HG02840 (cell line): Measurements from ENCODE around the gene IGIP.

Experiments used
- ATAC-seq: cut with Tn5 transposase; IDR thresholded peaks from one replicate; pipeline ENCODE4 v1.9.1; 2021; ENCODE audit warnings: mild to moderate bottlenecking, moderate library complexity, moderate number of reproducible peaks; ENCODE audit not compliant: unreplicated experiment, low FRiP score

The IGIP gene

GRCh38 chr5:140159014-140159927 lies 33.5 kb downstream of the IGIP start:
- ATAC-seq = no peak

- no peak for ATAC-seq
Measured at GRCh38 chr5:140162275-140162674, 36.5 kb downstream of the IGIP start.

- no peak for ATAC-seq
Measured at GRCh38 chr5:140162781-140163180, 37.0 kb downstream of the IGIP start.

DNA sequence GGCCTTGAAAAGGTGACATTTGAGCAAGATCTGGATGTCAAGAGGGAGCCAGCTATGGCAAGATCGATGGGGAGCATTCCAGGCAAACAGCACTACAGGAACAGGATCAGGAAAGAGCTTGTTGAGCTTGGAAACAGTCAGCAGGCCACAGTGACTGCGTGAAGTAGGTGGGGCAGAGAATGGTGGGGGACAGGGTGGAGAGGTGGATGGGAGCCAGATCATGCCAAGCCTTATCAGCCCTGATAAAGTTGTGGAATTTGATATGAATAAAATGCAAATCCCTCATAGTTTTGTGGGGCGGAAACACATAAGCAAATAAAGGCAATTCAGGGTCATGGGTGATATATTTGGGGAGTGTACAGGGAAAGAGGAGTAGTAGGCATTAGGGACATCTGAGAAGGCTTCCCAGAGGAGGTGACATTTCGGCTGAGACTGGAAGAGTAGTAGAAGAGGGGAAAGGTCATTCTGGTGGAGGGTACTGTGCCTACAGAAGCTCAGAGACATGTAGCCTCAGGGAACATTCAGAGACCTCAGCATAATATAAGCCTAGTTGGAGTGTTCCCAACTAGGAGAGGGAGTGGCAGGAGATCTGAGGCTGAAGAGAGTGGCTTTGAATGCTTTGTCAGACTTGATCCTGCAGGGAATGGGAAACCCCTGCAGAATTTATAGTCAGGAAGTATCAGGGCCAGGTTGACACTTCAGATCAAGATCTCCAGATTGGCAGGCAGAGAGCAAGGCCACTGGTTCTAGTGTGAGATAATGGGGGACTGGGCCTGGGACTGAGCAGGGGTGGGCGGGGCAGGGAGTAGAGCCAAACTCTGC lies 39.6 kb downstream of the IGIP start:
- no peak for ATAC-seq

DNA sequence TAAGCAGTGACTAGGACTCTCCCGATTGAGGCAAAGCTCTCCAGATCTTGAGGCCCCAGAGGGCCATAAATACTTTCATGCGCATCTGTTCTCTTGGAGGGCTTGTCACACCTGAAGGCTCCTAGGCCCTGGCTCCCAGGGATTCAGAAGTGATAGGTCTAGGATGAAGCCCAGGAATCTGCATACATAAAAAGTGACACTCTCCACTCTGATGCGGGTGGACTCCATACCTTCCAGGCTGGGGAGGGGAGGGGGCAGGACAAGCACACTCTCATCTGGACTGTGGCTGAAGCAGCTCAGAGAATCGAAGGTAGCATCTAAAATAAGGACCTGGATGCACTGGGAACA lies 40.2 kb downstream of the IGIP start:
- no peak for ATAC-seq

DNA sequence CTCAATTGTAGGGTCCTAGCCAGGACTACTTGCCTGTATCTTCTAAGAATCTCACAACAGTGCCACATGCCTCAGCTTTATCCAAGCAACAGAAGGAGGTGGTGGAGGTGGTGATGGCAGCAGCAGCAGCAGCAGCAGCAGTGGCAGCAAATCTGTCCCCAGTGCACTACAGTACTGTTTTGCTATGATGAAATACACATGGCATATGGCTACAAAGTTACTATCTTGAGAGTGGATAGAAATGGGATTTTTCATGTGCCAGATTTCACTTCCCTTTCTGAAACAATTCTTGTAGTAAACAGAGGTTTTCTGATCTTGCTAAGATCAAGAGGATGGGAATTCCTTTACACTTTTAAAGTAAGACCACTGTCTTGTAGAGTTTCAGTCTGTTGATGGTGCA lies 41.2 kb downstream of the IGIP start:
- ATAC-seq = no peak

GRCh38 chr5:140168371-140168770 lies 42.6 kb downstream of the IGIP start:
- ATAC-seq = no peak

GRCh38 chr5:140169410-140169809 lies 43.7 kb downstream of the IGIP start:
- ATAC-seq = no peak

GRCh38 chr5:140172483-140172882 lies 46.7 kb downstream of the IGIP start:
- no peak for ATAC-seq

DNA sequence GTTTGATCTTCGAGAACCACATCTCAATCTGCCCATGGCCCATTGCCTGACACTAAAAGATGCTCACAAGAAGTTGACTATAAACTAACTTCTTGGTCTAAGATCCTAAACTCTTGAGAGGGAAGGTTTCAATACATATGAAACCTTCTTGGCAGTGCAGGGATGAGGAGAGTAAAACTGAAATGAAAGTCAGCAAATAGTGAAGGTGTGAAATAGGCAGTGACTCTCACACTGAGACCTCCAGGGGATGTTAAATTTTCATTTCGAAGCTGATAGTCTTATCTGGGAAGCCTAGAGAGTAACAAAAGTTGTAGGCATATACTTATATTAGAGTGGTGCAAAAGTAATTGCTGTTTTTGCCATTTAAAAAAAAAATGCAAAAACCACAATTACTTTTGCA lies 48.3 kb downstream of the IGIP start:
- no peak for ATAC-seq

GRCh38 chr5:140174465-140175366 lies 49.0 kb downstream of the IGIP start, which contains the start of gene CYSTM1:
Gene CYSTM1 (plus strand): TSS chr5:140175188. CDS start chr5:140194466, 19,278 bp downstream.
- peak; percentile 89 for ATAC-seq

GRCh38 chr5:140175367-140176030 lies 49.8 kb downstream of the IGIP start:
- peak; percentile 36 for ATAC-seq

GRCh38 chr5:140176031-140176387 lies 50.3 kb downstream of the IGIP start:
- ATAC-seq = no peak

GRCh38 chr5:140178086-140178410 lies 52.3 kb downstream of the IGIP start:
- no peak for ATAC-seq

DNA sequence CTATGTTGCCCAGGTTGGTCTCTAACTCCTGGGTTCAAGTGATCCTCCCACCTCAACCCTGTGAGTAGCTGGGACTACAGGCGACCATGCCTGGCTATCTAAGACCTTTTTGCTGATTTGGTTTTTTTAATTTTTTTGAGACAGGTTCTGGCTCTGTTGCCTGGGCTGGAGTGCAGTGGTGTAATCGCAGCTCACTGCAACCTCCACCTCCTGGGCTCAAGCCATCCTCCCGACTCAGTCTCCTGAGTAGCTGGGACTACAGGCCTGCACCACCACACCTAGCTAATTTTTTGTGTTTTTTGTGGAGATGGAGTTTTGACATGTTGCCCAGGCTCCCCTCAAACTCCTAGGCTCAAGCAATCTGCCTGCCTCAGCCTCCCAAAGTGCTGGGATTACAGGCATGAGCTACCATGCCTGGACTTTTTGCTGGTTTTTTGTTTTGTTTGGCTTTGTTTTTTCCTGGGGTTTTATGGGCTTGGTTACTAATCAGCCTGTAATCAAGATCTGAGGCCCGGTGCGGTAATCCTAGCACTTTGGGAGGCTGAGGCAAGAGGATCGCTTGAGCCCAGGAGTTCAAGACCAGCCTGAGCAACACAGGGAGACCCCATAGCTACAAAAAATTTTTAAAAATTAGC lies 52.9 kb downstream of the IGIP start:
- ATAC-seq = no peak
